Medulla oblongata (tissue), 1 donor: Measurements from ENCODE around the gene CLEC16A.
"Not testable (repeated sequence)": the region's sequence is repeated elsewhere in the genome, so short reads cannot be mapped to it uniquely, and the experiment has no call there.

Experiments
- DNase-seq: peaks from one replicate; pipeline ENCODE4 v3.0.0-alpha.2; 2015; ENCODE audit errors: extremely low spot score

CLEC16A gene

DNA sequence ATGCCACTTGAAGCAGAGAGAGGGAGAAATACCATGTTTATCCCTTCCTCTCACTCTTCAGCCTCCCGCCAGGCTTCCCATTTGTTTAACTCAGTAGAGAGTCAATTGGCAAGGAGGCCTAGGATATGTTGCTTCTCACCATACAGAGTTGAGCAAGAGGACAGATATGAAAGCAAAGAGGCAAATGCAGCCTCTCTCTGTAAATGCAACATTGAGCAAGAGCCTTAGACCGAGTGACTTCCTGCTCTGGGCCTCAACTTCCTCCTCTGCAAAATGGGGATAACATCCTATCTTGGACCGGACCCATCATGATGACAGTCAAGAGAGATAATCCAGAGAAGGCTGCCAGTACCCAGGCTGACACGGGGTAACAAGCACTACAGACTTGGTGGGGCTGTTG lies 274.8 kb downstream of the CLEC16A start:
- no peak for DNase-seq

DNA sequence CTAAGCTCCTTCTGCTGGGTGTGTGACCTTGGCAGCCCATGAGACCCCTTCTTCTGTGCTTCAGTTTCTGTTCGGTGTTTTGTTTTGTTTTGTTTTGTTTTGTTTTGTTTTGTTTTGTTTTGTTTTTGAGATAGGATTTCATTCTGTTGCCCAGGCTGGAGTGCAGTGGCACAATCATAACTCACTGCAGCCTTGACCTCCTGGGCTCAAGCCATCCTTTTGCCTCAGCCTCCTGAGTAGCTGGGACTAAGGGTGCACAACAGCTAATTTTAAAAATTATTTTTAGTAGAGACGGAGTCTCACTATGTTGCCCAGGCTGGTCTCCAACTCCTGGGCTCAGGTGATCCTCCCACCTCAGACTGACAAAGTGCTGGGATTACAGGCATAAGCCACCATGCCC lies 276.1 kb downstream of the CLEC16A start:
- not testable (repeated sequence) for DNase-seq

- DNase-seq, result peak; percentile 21
Measured at GRCh38 chr16:11224096-11224893, 279.9 kb downstream of the CLEC16A start.

DNA sequence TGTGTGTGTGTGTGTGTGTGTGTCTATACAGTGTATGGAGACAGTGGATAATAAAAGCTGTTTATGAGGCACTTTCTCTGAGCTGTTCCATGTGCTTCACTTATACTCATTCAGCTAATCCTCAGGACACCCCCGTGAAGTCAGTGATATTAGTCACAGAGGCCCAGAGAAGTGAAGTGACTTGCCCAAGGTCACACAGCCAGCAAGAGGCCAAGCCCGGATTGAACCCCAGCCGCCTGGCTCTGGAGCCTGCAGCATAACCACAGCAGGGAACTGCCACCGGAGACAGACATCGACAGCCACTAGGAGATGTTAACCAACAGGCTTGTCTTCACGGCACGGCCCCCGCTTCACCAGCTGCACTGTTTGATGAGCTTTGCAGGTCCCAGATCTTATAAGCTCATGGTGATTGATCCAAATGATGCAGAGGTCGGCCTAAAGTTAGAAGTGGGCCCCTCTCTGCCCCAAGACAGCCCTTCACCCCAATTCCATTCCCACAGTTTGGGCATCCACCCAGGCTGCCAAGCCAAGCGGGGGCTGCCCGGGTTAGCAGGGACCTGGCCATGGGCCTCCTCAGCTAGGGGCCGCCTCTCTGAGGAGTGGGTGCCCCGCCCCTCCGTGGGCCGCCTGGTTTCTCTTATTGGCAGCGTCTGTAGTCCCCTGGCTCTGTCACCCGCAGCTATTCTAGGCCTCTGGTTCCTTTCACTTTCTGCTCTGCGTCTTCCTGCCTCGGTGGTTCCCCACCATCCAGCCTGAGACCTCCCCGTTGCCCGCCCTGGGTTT lies 280.7 kb downstream of the CLEC16A start:
- no peak for DNase-seq

DNA sequence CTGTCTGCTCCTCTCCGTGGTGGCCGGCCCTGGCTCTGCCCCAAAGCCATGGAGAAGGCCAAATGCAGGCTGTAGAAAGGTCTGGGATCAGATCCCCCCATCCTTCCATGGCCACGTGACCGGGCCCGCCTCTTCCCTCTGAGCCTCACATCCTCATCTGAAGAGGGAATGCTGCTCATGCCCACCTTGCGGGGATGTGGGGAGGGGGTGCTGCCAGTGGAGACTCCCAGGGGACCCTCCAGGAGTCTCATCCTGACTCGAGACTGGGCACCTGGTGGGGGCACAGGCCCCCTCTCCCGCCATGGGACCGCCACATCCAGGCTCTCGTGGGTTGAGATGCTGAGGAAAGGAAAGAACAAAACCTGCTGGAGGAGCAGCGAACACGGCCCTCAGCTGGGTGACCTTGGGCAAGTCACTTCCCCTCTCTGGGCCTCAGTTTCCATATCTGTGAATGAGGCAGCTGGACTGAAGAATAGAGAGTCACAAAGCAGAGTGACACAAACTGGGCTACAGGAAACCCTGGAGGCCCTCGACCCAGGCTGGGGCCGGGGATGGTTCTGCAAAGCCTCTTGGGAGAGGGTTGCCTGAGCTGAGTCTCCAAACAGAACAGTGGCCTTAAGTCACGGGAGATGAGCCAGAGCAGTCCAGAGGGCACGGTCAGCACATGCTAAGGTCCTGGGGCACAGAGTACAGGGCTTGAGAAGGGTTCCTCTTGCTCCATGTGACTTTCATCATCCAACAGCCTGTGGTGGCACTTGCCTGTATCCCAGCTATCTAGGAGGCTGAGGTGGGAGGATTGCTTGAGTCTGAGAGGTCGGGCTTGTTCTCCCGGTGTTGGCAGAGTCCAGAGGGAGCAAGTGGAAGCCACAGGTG lies 281.5 kb downstream of the CLEC16A start:
- DNase-seq, result no peak

DNA sequence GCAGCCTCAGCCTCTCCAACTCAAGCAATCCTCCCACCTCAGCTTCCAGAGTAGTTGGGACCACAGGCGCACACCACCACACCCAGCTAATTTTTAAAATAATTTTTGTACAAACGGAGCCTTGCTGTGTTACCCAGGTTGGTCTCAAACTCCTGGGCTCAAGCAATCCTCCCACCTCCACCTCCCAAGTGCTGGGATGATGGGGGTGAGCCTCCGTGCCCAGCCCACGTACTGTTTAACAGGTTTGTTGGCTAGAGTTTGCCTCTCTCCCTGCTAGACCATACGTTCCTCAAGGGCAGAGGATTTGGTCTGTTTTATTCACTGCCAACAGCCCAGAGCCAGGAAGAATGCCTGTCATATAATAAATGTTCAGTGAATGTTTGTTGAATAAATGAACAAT lies 285.1 kb downstream of the CLEC16A start:
- DNase-seq, result no peak

GRCh38 chr16:11229906-11230305 lies 285.5 kb downstream of the CLEC16A start:
- DNase-seq, result no peak

GRCh38 chr16:11231367-11231970 lies 287.1 kb downstream of the CLEC16A start:
- DNase-seq, result no peak
